ENCODE data around the gene UCP2.

UCP2 gene

DNA sequence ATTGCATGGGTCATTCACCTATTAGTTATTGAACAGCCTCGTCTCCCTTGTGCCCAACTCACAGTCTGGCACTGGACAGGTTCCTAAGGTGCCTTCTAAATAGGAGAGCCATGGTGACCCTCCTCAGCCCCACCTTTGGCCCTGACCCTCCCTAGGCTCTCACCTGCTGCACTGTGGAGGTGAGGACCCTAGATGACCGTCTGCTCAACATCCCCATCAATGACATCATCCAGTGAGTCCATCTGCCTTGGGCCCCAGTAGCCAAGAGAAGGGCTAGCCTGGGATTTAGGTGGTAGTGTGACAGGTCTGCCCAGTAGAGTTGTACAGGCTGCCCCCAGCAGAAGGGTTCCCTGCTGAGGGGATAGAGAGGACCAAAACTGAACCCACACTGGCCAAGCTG is 13.6 kb downstream of the UCP2 start:
- no peak for DNase-seq

DNA sequence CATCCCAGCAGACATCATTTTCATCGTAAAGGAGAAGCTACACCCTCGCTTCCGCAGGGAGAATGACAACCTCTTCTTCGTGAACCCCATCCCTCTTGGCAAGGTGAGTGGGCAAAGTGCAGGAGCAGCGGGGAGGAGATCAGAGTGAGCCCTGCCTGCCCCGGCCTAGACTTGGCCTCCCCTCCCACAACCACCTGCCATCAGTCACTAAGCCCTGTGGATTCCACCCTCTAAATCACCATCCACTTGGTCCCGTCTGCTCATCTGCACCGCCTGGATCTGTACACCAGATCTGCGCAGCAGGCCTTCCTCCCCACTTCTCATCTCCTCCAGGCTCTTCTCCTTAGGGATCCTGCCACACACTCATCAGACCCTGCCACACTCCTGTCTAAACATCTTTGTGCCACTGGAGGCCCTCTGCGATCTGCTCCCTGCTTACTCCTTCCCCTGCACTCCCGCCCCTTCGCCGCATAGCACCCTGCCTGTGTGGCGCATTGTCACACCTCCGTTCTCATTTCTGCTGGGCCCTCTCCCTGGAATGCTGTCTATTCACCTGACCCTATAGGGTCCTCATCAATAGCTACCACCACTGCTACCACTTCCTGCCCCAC is 14.2 kb downstream of the UCP2 start:
- no peak for DNase-seq

GRCh38 chr11:73965764-73966121 is 16.9 kb downstream of the UCP2 start:
- DNase-seq, result no peak

GRCh38 chr11:73965076-73965763 is 17.4 kb downstream of the UCP2 start:
- DNase-seq, result no peak

DNA sequence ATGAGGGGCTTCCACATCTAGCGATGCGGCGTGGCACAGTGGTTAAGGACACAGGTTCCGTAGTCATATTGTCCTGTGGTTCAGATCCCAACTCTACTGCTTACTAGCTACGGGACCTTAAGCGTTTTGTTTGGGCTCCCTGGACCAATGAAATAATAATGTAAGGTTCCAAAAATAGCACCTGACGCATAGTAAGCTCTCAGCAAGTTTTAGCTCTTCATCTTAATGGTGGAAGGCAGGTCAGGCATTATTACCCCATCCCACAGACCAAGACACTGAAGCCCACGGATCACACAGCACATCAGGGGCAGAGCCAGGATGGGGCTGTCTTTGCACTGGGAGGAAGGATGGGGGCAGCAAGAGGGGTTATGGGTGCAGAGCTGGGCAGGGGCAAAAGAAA is 18.8 kb downstream of the UCP2 start:
- DNase-seq, result no peak

GRCh38 chr11:73962101-73962705 is 20.4 kb downstream of the UCP2 start:
- DNase-seq, result no peak

DNA sequence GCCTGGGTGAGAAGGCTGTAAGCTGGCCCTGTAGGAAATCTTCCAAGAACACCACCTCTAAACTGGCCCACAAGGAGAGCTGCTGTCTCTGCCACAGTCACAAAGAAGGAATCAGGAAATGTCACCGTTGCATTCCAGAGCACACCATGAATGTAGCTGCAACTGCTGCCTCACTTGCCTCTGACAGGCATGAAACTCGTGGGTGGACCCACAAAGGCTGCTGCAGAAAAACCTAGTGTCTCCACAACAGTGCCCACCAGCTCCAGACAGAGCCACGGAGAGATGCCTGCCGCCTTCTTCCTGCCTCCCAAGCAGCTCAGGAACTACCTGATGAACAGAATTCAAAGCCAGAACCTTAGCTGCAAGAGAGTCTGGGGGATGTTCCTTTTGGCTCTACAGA is 21.3 kb downstream of the UCP2 start:
- DNase-seq, result no peak

GRCh38 chr11:73958521-73959141 is 24.0 kb downstream of the UCP2 start:
- no peak for DNase-seq

GRCh38 chr11:73957654-73958361 is 24.8 kb downstream of the UCP2 start:
- no peak for DNase-seq

- no peak for DNase-seq
Measured at GRCh38 chr11:73956876-73957653, 25.6 kb downstream of the UCP2 start.

DNA sequence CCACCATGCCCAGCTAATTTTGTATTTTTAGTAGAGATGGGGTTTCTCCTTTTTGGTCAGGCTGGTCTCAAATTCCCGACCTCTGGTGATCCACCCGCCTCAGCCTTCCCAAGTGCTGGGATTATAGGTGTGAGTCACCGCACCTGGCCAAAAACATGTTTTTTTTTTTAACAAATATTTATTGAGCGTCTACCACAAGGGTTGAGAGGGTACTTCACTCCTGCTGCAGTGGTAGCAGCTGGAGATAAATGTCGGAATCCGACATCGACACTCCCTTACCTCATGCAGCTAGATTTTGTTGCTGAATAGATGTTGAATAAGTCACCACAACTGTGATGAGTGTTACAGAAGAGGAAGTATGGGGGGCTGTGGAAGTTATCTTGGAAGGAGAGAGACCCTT is 30.8 kb downstream of the UCP2 start:
- no peak for DNase-seq

GRCh38 chr11:73950869-73951710 is 31.6 kb downstream of the UCP2 start, which contains the start of gene DNAJB13:
TSS of gene DNAJB13 (plus strand) at chr11:73951026. CDS start at chr11:73951070, 44 bp downstream.
- DNase-seq, result no peak

DNA sequence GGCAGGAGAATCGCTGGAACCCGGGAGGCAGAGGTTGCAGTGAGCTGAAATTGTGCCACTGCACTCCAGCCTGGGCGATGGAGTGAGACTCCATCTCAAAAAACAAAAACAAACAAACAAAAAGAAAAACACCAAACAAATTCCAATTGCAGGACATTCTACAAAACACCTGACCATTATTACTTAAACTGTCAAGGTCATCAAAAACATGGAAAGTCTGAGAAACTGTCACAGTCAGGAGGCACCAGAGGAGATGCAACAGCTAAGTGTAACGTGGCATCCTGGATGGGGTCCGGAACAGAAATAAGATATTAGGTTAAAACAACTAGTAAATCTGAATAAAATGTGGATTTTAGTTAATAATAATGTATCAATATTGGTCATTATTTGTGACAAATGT is 32.7 kb downstream of the UCP2 start:
- no peak for DNase-seq

DNA sequence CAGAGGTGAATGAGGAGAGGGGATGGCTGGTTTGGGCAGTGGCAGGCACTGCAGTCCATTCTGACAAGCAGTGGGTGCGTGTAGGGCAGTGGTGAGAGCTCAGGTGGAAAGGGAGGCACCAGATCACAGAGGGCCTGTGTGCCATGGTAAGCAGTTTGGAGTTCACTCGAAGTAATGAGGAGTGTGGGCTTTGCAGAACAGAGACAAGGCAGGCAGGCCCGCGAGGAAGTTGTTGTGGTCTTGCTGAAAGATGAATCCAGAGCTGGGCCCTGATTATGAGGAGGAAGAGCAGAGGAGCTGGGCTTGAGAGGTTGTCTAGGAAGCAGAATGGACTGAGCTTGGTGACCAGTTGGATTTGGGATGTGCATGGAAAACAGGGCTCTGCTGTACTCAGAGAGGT is 33.4 kb downstream of the UCP2 start:
- no peak for DNase-seq

DNA sequence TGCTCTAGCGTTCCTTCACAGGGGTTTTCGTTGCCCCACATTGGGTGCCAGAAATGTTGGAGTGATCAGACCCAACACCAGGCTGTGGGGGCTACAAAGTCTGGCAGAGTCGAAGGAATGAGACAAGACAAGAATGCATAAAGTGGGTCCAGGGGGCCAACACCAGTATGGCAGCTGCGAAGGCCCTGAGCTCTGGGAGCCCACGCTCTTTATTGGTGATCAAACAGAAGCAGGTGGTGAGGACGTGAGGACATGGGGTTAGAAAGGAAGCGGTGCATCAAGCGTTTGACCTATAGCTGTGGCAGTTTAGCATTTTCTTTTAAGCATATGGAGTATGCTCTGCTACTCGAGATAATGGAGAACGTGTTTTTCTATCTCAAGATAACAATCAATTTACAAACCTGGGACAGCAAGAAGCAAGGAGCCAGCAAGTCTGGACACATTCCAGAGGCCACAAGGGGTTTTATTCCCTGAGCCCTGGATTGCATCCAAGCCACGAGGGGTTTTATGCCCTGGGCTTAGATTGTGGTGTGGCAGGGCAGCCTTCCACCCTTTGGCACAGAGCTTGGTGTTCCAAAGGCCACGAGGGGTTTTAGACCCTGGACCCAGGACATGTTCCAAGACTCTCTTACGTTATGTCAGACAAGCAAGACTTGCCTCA is 35.7 kb downstream of the UCP2 start:
- DNase-seq, result no peak

DNA sequence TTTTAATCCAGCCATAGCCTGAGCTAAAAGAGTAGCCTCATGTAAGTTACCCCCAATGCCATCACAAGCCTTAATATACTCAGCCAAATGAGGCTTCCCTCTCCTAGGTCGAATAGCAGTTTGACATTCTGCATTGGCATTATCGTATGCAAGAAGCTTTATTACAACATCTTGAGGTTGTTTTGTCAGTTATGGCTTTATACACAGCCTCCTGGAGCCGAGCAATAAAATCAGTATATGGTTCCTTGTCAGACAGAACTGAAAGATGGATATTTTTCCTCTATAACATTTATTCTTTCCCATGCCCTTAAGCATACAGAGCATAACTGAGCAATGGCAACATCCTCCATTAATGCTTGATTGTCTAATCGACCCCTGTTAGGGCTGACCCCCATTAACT is 37.2 kb downstream of the UCP2 start:
- DNase-seq, result no peak

- no peak for DNase-seq
Measured at GRCh38 chr11:73944901-73945300, 37.7 kb downstream of the UCP2 start.

- no peak for DNase-seq
Measured at GRCh38 chr11:73944085-73944484, 38.6 kb downstream of the UCP2 start.

DNA sequence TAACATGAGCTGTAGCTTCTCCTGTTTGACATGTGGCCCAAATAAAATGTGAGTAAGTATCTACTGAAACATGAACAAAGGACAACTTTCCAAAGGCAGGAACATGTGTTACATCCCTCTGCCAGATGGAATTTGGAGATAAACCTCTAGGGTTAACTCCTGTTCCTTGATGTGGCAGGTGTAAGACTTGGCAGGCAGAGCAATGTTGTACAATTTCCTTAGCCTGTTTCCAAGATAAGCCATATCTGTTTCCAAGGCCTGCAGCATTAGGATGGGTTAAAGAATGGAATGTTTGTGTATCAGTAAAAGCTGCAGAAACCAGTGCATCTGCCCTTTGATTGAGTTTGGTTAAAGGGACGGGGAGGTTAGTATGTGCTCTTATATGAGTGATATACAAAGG is 40.6 kb downstream of the UCP2 start:
- DNase-seq, result no peak

DNA sequence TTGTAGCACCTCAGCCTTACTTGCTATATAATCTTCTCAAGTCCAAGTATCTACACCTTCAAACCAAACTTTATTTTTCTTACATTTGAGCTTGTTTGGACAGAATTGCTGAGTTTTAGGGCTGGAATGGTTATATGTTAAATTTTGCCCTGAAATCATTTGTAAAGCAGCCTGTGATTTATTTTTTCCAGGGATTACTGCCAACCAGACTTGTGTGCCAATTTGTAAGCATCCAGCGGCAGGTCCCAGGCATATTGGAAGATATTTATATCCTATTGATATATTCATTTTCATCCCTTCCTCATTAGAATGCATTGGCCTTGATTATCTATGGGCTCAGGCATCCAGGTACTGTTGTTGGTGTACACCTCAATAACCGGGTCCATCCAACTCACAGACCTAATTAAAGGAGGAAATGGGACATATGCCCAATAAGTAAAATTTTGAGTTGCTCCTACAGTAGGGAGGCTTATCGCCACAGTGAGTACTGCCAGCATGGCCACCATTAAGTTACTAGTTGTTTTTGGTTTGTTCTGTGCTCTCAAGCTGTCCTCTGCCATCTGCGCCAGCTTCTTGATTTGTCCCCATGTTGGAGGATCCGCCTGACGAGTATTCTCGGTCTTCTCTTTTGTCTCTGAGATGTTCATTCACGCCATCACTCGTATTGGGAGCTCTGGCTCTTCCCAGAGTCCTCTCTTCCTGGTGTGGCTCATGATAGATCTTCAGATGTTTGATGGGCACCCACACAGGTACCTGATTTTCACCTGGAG is 41.7 kb downstream of the UCP2 start:
- DNase-seq, result no peak
